Astrocyte (in vitro differentiated cells and primary cell): ENCODE measurements around the gene AGBL4.

ENCODE experiments used
- EZH2 ChIP-seq: IDR thresholded peaks from 2 replicates; pipeline ENCODE4 v1.6.1; 2012; ENCODE audit warnings: mild to moderate bottlenecking, low read length, inconsistent platforms; ENCODE audit not compliant: insufficient read depth
- TF ChIP-seq, protein P1 (sequence below): IDR thresholded peaks from 2 replicates; pipeline ENCODE4 v1.5.1; 2011; ENCODE audit warnings: low read depth, mild to moderate bottlenecking, inconsistent platforms, low read length, moderate library complexity; ENCODE audit not compliant: insufficient read depth

- TF ChIP-seq, protein P1, sequence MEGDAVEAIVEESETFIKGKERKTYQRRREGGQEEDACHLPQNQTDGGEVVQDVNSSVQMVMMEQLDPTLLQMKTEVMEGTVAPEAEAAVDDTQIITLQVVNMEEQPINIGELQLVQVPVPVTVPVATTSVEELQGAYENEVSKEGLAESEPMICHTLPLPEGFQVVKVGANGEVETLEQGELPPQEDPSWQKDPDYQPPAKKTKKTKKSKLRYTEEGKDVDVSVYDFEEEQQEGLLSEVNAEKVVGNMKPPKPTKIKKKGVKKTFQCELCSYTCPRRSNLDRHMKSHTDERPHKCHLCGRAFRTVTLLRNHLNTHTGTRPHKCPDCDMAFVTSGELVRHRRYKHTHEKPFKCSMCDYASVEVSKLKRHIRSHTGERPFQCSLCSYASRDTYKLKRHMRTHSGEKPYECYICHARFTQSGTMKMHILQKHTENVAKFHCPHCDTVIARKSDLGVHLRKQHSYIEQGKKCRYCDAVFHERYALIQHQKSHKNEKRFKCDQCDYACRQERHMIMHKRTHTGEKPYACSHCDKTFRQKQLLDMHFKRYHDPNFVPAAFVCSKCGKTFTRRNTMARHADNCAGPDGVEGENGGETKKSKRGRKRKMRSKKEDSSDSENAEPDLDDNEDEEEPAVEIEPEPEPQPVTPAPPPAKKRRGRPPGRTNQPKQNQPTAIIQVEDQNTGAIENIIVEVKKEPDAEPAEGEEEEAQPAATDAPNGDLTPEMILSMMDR: no peak
- TF ChIP-seq EZH2: no peak
These were observed 1339.9 kb downstream of the AGBL4 start for GRCh38 chr1:48683839-48684238.
